Body of pancreas (tissue), 4 donors: ENCODE data around the gene TPRX2.

ENCODE experiments used
- CTCF ChIP-seq, 7 experiments: fragments of 450-650 bp in 4 of 7; fragments of 200-600 bp in 3 of 7; sonication (generic) in 3 of 7; IDR thresholded peaks; one replicate each; pipeline ENCODE4 v1.5.1; 2016 to 2019; ENCODE audit warnings: antibody characterized with exemption in 7 of 7
- POLR2A ChIP-seq, 3 donors: fragments of 450-650 bp; IDR thresholded peaks; one replicate each; pipeline ENCODE4 v1.6.1; 2016; ENCODE audit warnings: antibody characterized with exemption in 3 of 3, mild to moderate bottlenecking in 2 of 3

GRCh38 chr19:47865166-47865565, 6.1 kb downstream of the TPRX2 start:
- no peak for TF ChIP-seq CTCF (IDR thresholded peaks at IDR 0.05)
- no peak for TF ChIP-seq POLR2A (IDR thresholded peaks at IDR 0.05)
